ENCODE measurements around the gene KRT73.

DNA sequence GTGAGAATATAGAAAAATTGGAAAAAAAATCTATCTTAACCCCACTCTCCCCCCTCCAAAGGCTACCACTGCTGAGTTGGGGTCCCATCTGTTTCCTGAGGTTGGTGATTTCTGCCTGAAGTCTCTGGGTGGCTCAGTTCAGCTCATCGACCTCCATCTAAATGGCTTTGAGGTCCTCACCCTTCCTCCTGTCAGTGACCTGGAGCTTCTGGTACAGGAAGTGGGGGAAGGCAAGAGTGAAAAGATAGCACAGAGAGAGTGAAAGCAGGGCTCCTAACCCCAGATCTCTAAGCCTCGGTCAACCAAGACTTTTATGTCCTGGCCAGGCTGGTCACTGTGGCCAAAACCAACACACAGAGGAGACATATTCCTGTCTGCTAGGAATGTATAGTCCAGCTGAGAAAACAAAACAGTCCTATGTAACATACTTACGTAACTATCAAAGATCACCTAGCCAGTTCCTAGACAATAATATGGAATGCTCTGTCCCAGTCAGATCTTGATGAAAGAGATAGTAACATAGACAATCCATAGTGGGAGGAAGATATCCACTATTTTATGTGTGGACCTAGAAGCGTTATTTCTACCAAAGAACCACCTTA, 12.3 kb upstream of the KRT73 start:
- TF ChIP-seq CTCF (conservative IDR thresholded peaks at IDR 0.05 in 1 of 2, IDR thresholded peaks at IDR 0.05 in 1 of 2; ENCODE audit: extremely low read depth in 1 of 2, insufficient read depth in 1 of 2, low read depth in 1 of 2, low read length in 2 of 2): no peak
- TF ChIP-seq EZH2 (IDR thresholded peaks at IDR 0.05; ENCODE audit: borderline replicate concordance, low read length): no peak
